LoVo (cell line): ENCODE measurements around the gene SMG9.

Source experiments
- DNase-seq: peaks from one replicate; pipeline ENCODE4 v3.0.0-alpha.2; 2016; ENCODE audit warnings: low spot score

The SMG9 gene

DNA sequence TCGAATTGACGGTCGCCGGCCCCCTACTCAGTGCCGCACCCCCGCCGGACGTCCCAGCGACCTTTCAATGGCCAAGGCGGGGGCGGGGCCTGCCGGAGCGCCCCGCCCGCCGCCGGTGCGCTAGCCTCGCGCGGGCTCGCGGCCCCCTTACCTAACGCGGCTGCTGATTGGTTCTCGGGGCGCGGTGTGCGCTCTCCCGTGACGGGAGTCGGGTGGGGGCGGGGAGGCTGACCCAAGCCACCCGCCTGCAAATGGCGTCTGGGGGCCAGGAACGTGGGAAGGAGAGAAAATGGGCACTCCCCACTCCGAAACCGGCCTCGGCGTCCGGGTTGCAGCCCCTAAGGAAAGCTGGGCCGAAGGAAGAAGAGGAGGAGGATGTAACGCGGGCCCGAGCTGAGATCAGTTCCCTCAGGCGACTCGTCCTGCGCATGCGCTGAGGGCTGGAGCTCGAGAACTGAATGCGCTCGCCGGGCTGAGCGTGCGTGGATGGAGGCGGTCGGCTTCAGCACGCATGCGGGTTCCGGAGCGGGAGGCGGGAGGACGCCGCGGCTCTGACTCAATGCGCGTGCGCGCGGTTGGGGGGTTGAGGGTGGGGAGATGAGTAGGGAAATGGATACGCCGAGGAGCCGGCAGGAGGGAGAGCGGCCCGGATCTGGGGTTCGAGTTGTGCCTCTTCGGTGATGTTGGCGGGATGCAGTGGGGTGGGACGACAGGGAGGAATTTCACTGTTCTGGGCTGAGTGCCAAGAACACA lies at the start of gene SMG9:
Gene SMG9, minus strand, starts transcription at position 460 of the 753 bp plus-strand sequence. CDS start 4,221 bp downstream, outside the sequence.
- DNase-seq, result peak; percentile 97

- no peak for DNase-seq
These were observed 49.7 kb upstream of the SMG9 start for GRCh38 chr19:43804432-43804831.

DNA sequence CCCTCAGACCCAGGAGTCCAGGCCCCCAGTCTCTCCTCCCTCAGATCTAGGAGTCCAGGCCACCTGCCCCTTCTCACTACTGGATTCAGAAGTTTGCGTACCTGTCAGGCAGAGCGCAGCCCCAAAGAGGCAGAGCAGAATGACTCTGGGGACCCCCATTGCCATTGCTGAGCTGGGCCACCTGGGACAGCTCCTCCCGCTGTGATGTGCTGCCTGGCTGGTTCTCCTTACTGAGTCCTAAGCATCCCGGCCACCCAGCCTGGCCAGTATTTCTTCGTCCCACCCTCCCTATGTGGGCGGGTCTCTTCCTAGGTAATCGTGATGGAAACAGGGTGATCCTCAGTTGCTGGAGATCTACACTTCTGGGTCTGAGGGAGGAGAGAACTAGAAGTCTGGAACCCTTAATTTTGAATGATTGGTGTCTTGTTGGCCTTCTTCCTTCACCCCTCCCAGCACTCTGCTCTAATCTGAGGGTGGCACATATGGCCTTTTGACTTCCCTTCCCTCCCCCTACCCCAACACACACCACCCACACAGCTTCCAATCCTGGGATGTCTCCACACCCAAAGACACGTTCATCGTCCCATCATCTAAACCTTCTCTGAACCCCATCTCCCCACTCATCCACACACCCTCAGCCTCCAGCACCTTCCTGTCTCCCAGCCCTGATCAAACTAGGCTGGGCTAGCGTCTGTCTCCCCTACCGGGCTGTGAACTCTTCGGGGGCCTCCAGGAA lies 47.6 kb upstream of the SMG9 start, which contains the start of gene LYPD5:
Gene LYPD5, minus strand, starts transcription at position 232 of the 736 bp plus-strand sequence. Its CDS starts 67 bp downstream, at position 165.
- DNase-seq, result no peak

DNA sequence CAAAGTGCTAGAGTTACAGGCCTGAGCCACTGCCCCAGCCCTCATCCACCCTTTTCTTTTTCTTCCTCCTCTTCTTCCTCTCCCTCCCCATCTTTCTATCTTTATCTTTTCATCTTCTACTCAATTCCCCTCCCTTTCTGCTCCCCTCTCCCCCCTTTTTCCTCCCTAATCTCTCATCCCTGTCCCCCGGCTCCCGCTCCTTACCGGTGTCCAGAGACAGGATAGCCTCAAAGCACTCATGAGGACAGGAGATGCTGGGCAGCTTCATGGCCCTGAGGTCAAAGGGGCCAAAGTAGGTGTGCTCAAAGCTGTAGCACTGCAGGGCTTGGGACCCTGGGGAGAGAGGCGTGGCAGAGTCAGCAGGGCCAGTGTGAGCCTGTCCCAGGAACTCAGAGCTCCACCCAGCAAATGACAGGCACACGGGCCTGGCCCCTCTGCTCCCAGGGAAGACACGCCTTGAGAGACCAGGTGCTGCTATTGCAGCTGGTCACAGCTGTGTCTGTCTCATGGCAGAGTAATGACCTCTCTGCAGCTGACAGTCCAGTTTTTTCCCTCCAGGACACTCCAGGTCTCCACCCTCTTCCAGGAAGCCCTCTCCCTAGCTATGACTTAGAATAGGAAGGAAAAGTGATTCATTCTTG lies 44.9 kb upstream of the SMG9 start:
- peak; percentile 30 for DNase-seq

GRCh38 chr19:43798546-43799409 lies 44.0 kb upstream of the SMG9 start:
- DNase-seq, result peak; percentile 84

GRCh38 chr19:43798026-43798545 lies 43.3 kb upstream of the SMG9 start:
- DNase-seq, result no peak

DNA sequence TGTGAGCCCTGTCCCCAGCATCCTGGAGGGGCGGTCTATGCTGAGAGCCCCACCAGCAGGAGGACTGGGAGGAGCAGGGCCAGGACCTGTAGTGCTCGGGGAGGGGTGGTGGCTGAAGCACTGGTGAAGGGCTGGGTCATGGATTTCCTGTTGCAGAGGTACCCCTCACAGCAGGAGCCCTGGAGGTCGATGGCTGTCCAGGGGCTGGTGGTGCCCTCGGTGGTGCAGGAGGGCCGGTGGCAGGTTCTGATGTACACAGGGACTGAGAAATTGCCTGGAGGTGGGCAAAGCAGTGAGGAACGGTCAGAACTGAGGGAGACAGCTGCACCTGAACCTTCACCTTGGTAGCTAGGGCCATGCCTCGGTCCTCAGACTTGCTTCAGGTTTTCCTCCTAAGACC lies 42.8 kb upstream of the SMG9 start:
- no peak for DNase-seq

DNA sequence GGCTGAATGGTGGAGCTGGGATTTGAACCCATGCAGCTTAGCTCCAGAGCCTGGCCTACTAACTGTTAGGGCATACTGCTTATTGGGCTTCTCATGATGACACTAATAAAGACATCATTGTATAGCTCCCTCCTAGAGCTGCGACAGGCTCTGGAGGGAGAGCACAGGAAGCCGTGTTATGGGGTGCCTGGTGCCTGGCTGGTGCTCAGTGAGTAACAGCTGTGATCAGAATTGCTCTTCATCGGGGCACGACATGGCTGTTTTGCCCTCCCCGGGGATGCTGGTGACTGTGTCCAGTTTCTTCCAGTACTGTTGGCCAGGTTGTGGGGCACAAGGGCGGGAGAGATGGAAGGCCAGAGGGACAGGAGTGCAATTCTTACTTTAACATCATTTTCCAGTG lies 42.4 kb upstream of the SMG9 start:
- no peak for DNase-seq

DNA sequence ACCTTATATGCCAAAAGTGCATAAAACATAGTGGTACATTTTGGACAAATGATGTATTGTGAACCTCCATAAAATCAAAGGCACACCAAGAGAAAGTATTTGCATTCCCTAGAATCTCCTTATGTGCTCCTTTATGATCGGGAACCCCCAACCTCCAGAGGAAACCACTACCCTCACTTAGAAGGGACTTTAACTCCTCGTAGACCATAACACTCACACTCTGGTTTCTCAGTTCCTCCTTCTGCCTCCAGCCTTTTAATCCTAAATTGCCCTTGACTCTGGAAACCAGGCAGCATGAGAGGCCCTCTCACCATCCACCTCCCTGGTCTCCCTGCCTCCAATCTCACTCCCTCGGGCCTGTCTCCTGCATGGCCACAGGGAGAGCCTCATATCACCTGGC lies 35.8 kb upstream of the SMG9 start:
- no peak for DNase-seq

DNA sequence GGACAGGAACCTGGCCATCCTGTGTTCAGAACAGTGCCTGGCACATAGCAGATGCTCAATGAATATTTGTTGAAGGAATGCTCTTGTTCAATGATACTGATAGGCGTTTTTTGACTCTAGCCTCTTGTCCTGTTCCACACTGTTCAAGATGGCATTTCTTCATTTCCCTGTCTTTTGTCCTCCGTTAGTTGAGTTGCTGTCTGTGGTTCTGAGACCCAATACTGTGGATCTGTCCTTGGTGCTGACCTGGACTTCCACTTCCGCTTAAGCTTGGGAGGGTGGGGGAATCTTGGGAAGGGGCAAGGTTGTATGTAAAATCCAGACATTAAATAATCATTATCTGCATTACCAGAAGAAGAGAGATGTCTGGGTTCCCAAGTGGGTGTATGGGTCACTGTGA lies 34.3 kb upstream of the SMG9 start:
- no peak for DNase-seq

DNA sequence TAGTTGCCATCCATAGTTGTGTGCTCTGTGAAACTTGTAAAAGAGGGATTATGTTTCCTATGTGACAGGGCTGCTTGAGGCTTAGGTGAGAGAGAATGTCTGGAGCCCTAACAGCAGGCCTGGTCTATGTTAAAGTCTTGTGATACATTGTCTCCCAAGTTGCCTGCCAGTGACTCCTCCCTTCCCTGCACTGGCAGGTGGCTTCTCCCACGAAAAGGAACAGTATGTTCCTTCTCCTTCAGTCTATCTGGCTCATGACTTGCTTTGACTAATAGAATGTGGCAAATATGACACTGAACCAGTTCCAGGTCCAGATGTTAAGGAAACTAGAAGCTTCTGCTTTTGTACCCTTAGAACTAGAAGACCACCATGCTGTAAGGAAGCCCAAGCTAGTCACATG lies 31.9 kb upstream of the SMG9 start:
- DNase-seq, result no peak

- peak; percentile 78 for DNase-seq
These were observed 30.4 kb upstream of the SMG9 start for GRCh38 chr19:43784981-43785808.

DNA sequence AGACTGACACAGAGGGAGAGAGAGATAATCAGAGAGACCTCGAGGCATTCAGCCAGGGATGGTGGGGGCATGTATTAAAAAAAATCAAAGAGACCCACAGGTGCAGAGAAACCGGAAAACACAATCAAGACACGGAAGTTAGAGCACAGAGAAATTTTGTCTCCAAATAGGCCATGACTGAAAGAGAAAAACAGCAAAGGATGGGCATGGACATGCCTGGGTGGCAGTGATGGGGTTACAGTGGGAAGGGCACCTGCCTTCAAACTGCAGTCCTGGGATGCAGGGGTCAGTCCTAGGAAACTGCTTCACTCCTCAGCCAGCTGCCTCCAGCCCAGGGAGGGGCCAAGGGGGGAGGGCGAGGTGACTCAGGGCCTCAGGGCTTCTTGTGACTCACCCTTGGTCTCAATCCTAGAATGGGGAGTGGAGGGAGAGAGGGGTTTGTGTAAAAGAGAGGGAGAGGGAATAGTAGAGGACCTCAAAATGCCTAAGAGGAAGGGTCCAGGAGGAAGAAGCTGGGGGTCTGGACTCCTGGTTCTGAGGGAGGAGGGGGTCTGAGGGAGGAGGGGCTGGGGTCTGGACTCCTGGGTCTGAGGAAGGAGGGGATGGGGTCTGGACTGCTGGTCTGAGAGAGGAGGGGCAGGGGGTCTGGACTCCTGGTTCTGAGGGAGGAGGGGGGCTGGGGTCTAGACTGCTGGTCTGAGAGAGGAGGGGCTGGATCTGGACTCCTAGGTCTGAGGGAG lies 29.6 kb upstream of the SMG9 start:
- DNase-seq, result peak; percentile 81

DNA sequence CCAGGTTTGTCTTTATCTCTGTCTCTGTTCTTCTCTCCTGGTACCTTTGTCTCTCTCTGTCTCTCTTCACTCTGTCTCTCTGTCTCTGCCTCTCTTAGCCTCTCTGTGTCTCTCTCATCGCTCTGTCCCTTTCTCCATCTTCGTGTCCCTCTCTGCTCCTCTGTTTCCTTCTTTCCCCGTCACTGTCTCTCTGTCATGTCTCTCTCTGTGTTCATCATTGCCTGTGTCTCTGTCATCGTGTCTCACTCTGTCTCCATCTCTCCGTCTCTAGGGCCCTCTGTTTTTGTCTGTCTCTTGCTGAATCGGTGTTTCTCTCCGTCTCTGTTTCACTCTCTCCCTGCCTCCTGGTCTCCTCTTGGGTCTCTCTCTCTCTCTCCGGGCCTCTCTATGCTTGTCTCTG lies 28.9 kb upstream of the SMG9 start:
- no peak for DNase-seq

DNA sequence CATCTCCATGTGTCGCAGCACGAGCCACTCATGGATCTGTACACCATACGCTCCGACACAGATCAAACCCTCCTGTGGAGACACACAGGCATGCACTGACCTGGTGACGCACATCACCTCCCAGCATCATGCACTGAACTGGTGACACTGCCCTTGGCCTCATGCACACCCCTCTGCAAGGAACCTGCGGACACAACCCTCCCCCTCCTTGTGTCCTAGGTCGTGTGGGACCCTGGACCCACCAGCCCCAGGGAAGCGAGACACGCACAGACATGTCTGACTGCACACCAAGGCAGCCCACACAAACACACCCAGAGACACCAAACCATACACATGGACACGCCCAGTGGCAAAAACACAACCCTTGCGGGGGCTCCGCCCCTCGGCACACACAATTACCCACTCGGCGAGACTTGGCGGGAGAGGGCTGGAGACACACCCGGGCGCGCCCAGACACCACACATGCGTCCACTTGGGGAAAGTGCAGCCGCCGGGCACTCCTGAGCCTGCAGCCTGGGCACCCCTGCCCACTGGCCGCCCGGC lies 28.0 kb upstream of the SMG9 start:
- DNase-seq, result peak; percentile 30

GRCh38 chr19:43782311-43782660 lies 27.5 kb upstream of the SMG9 start:
- no peak for DNase-seq

DNA sequence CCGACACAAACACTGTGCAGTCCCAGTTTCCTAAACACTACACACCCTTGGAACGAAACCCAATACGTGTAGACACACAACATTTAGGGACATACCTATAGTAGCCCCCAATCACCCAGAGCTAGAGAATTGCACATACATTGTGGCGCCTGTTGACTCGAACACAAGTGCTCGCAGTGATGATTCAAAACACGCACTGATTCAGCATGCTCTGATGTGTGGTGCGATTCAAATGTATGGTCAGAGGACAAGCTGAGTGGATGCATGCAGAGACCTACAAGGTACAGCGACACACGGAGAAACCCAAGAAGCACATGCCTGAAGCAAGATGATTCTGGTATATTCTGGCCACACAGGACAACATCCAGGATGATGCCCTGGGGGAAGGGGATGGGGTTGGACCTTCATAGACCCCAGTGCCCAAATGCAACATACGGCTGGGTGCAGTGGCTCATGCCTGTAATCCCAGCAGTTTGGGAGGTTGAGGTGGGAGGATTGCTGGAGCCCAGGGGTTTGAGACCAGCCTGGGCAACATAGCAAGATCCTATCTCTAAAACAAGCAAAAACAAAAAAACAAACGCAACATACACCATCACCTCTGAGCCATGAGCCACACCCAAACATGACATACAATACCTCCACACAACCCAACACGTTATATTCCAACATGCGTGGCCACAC lies 27.0 kb upstream of the SMG9 start:
- DNase-seq, result no peak

DNA sequence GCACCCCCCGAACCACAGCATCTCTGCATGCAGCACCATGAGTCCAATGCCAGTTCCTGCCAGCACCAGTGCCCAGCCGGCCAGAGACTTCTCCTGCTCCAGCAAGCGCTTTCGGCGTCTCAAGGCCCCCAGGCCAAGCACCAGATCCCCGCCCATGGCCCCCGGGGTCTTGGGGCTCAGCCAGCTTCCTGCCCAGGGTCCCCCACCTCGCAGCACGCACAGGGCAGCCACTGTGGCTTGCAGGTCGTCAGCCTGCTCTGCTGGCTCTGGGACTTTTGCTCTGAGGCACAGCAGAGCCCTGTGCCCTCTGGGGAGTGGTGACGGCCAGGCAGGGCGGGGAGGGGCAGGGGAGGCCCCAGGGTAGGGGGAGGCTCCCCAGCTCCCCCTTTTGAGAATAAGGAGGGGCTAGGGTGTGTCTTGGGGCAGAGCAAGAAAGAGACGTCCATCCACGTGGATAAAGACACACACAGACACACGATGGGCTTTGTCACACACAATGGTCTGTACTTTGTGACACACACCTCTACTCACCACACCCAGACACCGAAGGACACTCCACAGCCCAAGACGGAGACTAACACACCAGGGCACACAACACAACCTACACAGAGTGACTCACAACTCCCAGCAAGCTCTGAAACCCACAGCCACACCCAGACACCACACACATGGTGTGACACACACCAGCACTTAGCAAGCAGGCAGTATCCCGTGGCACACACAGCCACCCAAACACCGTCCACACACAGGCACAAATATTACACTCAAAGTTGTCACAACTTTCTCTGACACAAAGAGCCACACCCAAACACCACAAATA lies 26.2 kb upstream of the SMG9 start, which contains the start of gene KCNN4:
Gene KCNN4, minus strand, starts transcription at position 268 of the 820 bp plus-strand sequence. Its CDS starts 112 bp downstream, at position 156.
- DNase-seq, result peak; percentile 33
